Kidney glomerular epithelial cell (primary cell): ENCODE data around the gene RARA.

Experiments
- DNase-seq: peaks from one replicate; lab custom pipeline; 2025; lab: John Stamatoyannopoulos, UW

RARA gene

GRCh38 chr17:40309031-40309948, at the start of gene RARA:
Gene RARA, plus strand, starts transcription at chr17:40309180. Its CDS starts 22,039 bp downstream, at chr17:40331219.
- DNase-seq = no peak

DNA sequence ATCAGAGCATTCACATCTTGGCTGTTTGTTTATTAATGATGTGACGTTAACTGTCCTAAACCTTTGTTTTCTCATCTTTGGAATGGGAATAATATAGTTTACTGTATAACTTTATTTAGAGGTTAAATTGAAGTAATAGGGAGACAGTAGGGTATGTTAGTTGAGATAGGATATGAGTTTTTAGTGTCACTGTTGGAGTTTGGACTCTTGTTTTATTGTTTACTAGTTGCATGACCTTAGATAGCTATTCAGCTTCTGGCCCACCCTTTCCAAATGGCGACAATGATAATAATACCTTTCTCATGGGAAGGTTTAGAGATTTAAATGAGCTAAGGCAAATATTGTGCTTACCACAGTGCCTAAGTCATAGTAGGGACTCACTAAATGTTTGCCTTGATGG, 49.5 kb upstream of the RARA start:
- DNase-seq = no peak

GRCh38 chr17:40260528-40260927, 48.5 kb upstream of the RARA start:
- no peak for DNase-seq

DNA sequence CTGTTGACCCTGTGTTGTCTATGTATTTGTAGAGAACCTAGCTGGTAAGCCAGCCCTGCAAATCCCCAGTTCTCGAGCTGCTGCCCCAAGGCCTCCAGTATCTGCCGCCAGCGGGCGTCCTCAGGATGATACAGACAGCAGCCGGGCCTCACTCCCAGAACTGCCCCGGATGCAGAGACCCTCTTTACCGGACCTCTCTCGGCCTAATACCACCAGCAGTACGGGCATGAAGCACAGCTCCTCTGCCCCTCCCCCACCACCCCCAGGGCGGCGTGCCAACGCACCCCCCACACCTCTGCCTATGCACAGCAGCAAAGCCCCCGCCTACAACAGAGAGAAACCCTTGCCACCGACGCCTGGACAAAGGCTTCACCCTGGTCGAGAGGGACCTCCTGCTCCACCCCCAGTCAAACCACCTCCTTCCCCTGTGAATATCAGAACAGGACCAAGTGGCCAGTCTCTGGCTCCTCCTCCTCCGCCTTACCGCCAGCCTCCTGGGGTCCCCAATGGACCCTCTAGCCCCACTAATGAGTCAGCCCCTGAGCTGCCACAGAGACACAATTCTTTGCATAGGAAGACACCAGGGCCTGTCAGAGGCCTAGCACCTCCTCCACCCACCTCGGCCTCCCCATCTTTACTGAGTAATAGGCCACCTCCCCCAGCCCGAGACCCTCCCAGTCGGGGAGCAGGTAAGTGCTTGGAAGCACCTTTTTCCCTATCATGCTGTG, 44.4 kb upstream of the RARA start:
- DNase-seq = no peak

DNA sequence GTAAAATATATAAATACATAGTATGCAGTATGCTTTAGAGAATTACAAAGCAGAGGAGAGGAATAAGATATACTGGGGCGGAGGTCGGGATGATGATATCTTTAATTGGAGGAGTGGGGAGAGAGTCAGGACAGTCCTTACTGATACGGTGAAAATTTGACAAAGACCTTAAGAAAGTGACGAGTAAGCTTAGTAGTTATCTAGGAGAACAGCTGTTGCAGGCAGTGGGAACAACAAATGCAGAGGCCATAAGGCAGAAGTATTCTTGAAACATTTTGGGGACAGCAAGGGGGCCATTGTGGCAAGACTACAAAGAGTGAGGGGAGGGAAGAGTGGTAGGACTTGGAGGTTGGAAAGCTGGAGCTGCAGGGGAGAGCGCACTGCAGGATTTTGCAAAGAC, 43.6 kb upstream of the RARA start:
- no peak for DNase-seq

GRCh38 chr17:40266882-40267281, 42.1 kb upstream of the RARA start:
- DNase-seq = no peak

- DNase-seq = no peak
Measured at GRCh38 chr17:40268141-40268712, 40.8 kb upstream of the RARA start.

DNA sequence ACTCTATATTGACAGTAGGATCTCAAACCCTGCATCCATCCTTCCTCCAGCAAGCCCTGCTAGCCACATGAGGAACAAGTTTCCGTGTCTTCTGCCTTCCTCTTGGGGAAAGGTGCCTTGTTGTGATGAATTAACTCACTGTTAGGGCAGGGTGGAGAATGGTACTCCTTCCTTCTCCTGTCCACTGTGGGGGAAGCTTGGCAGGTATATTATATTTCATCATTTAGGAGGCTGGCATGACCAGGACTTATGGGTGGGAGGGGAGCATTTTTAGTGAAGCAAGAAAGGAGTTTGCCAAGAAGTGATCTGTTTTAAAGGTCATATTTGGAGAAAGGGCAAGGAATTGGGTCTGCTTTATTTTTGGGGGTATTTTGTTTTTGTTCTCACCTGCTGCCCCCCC, 30.6 kb upstream of the RARA start:
- DNase-seq = no peak

DNA sequence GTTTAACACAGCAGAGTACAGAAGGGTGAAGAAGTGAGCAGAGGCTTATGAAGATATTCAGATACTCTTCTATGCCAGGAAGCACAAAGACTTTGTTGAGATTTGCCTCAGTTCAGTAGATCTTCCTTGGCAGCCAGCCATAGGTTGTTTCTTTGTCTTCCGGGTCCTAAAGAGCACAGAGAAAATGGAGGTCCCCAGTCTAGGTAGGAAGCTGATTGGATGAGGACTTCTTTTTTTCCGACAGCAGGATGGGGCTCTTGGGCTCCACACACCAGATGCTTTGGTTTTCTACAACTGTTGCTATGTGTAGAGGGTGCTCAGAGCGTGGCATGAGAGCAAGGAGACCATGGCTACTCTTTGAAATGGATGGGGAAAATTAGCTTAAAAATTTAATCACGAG, 29.6 kb upstream of the RARA start:
- no peak for DNase-seq

GRCh38 chr17:40281663-40282062, 27.3 kb upstream of the RARA start:
- peak; percentile 25 for DNase-seq

DNA sequence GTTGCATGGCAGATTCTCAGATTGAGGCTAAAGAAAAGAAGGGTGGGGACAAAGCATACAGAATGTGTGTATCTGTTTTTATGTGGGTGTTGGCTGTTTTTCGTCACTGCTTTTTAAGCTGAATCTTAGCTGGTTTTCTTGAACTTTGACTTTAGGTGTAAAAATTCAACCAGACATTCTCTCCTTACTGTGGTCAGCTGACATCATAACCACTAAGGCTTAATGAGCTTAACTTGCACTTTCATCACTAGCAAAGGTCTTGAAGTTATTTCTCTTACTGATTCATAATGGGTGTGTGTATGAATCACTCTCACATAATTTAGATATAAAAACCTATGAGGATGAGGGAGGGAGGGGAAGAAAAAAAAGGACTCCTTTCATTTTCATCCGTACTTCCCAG, 25.3 kb upstream of the RARA start:
- DNase-seq = peak; percentile 94

- DNase-seq = peak; percentile 75
Measured at GRCh38 chr17:40284085-40284713, 24.8 kb upstream of the RARA start.

DNA sequence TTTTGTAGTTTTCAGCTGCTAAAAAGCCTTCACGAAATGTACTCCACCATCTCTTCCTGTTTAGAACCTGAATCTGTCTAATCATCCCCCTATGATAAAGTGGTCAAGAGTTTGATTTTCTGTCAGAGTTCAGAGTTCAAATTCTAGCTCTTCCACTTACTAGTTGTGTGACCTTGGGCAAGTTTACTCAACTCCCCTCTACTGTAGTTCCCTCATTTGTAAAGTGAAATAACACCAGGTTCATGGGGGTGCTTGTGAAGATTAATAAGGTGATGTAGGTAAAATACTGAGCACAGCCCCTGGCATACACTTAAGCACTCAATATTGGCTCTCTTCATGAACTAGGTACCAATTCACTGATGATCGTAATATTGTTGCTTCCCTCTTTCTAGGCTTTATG, 22.5 kb upstream of the RARA start:
- DNase-seq = no peak

DNA sequence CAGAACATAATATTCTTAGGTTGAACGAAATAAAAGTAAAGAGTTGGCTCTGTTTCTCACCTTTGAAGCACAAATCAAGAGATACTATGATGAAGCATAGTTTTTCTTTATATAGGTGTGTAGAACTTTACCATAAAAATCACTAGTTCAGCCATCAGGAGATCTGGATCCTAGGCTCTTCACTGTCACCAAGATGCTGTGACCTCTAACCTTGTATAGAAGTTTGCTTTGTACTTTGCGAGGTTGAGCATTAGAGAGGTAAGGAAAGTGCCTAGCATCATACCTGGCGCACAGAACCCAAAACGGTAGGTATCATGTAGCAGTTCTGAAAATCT, 21.9 kb upstream of the RARA start:
- DNase-seq = no peak

DNA sequence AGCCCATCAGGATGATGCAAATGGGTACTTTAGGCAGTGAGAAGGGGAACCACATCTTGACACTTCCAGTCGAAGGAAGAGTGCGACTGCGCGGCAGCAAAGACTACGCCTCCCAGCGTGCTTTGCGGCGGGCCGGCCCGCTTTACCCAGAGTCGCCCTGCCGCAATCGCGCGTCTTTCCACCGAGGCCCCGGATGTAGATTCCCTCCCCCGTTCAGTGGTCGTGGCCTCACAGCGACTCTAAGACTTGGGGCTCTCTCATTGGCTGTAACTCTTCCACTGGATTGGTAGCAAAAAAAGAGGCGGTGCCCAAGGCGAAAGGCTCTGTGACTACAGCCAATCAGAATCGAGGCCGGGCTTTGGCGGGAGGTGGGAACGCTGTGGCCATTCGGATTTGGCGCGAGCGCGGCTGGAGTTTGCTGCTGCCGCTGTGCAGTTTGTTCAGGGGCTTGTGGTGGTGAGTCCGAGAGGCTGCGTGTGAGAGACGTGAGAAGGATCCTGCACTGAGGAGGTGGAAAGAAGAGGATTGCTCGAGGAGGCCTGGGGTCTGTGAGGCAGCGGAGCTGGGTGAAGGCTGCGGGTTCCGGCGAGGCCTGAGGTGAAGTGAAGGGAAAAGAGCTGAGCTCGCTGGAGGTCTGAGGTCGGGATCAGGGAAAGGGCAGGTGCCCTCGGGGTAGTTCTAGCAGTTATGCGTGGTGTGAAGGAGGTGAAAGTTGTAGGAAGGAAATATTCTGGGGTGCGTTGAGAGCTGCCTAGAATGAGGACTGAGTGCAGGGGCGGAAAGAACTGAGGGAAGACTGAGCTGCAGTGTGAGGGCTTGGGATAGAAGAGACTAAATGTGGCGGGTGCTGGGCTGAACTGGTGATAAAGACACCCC, 21.2 kb upstream of the RARA start, which contains the start of gene CDC6:
TSS of gene CDC6 (plus strand) at position 386 of the 876 bp plus-strand sequence. CDS start 1,542 bp downstream, outside the sequence.
- DNase-seq = peak; percentile 99

DNA sequence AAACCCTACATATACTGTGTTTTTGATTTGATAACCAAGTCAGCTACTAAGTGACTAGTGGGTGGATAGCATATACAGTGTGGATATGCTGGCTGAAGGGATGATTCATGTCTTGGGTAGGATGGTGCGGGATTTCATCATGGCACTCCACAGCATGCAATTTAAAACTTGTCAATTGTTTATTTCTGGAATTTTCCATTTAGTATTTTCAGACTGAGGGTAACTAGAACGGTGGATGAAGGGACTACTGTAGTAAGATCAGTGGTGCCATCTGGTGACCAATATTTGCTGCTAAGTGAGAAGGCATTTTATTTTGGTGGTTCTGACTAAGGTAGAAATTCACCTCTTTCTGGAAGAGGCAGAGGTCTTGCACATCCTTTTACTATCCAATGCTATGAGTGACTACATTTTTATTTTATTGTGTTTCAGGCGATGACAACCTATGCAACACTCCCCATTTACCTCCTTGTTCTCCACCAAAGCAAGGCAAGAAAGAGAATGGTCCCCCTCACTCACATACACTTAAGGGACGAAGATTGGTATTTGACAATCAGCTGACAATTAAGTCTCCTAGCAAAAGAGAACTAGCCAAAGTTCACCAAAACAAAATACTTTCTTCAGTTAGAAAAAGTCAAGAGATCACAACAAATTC, 18.2 kb upstream of the RARA start:
- DNase-seq = peak; percentile 67

GRCh38 chr17:40291281-40291664, 17.7 kb upstream of the RARA start:
- DNase-seq = no peak

- DNase-seq = no peak
Measured at GRCh38 chr17:40293363-40293762, 15.6 kb upstream of the RARA start.

GRCh38 chr17:40295488-40296436, 13.2 kb upstream of the RARA start:
- DNase-seq = no peak

GRCh38 chr17:40297511-40297910, 11.5 kb upstream of the RARA start:
- DNase-seq = no peak
